Omental fat pad (tissue), 4 donors: ENCODE data around the gene NELL1. TPM values are rescaled to one million over a fixed set of nuclear protein-coding genes. Genes with fewer than 3 reads are reported as not detected.

Experiments
- ATAC-seq: fragments of 150-250 bp; one replicate; pipeline ENCODE4 v1.9.1; 2016; ENCODE audit warnings: mild to moderate bottlenecking, moderate library complexity; ENCODE audit not compliant: low FRiP score
- DNase-seq: peaks from one replicate; pipeline ENCODE4 v3.0.0-alpha.2; 2019; ENCODE audit warnings: low spot score
- total RNA-seq, 4 donors: library from RNA; depleted of rRNA; stranded (reverse); fragments of >200 nt; gene quantifications; one replicate each; pipeline ENCODE4 v1.1.0, GENCODE V29; 2016
- TF ChIP-seq, protein P1 (sequence below), 3 donors: fragments of 450-650 bp; IDR thresholded peaks; one replicate each; pipeline ENCODE4 v1.5.1; 2016 to 2017; ENCODE audit warnings: antibody characterized with exemption in 3 of 3, mild to moderate bottlenecking in 3 of 3, moderate library complexity in 2 of 3

The NELL1 gene
- total RNA-seq, 4 donors from 2014 or later = 0.48 to 1.3 TPM; not detected in 2

DNA sequence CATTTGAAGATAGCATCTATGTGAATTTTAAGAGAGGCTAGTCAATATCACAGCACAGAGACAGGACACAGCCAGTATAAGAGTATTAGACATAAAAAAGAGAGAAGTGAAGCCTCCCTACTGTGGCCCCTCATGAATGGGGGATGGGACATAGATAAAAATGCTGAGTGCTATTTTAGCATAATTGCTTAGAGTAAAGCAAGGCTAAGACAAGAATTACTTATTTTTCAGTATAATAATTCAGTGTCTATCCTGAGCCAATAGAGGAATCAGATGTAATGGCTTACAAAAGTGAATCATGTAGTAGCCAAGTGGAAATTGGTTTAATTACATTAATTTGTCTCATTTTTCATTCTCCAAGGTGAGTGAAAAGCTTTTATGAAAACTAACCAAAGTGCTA lies 419.5 kb downstream of the NELL1 start:
- ATAC-seq = no peak
- DNase-seq = no peak
- TF ChIP-seq, protein P1, sequence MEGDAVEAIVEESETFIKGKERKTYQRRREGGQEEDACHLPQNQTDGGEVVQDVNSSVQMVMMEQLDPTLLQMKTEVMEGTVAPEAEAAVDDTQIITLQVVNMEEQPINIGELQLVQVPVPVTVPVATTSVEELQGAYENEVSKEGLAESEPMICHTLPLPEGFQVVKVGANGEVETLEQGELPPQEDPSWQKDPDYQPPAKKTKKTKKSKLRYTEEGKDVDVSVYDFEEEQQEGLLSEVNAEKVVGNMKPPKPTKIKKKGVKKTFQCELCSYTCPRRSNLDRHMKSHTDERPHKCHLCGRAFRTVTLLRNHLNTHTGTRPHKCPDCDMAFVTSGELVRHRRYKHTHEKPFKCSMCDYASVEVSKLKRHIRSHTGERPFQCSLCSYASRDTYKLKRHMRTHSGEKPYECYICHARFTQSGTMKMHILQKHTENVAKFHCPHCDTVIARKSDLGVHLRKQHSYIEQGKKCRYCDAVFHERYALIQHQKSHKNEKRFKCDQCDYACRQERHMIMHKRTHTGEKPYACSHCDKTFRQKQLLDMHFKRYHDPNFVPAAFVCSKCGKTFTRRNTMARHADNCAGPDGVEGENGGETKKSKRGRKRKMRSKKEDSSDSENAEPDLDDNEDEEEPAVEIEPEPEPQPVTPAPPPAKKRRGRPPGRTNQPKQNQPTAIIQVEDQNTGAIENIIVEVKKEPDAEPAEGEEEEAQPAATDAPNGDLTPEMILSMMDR (IDR thresholded peaks at IDR 0.05) = no peak

DNA sequence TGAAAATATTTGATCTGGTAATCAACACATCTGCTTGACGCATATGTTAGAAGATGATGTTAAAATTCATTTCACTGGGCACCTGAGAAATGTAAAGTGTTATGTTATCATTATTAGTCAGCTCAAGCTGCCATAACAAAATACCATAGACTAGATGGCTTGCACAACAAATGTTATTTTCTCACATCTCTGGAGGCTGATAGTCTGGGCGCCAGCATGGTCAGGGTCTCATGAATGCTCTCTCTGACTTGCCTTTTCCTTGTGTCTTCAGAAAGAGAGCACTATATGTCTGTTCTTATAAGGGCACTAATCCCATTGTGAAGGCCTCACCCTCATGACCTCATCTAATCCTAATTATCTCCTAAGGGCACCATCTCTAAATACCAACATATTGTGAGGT lies 435.3 kb downstream of the NELL1 start:
- TF ChIP-seq, protein P1 (IDR thresholded peaks at IDR 0.05) = no peak
- ATAC-seq = no peak
- DNase-seq = no peak

DNA sequence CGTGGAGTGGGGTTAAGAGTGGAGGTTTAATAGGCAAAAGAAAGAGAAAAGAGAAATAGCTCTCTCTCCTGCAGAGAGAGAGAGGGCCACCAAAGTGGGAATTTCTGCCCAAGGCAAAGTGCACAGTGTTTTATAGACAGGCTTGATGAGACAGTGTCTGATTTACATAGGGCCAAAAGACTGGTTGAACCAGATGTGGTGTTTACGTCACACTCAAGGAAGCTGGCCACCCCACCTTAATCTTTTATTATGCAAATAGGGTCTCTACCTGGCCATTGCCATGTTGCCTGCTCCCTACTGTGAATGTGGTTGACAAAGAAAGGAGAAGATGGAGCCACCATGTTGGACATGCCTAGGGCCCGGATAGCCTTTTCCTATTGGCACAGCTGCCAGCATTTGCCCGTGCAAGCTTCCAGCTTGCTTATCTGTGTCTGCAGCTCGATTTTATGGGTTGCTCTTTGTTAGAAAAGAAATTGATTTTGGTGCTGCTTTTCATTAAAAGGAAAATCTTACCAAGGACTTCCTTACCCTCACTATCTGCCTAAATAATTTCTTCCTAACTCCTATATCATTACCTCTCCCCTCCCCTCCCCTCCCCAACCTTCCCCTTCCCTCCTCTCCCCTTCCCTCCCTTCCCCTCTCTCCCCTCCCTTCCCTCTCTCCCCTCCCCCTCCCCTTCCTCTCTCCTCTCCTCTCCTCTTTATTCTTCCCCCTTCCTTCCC lies 436.0 kb downstream of the NELL1 start:
- DNase-seq = no peak
- TF ChIP-seq, protein P1 (IDR thresholded peaks at IDR 0.05) = no peak
- ATAC-seq = no peak

DNA sequence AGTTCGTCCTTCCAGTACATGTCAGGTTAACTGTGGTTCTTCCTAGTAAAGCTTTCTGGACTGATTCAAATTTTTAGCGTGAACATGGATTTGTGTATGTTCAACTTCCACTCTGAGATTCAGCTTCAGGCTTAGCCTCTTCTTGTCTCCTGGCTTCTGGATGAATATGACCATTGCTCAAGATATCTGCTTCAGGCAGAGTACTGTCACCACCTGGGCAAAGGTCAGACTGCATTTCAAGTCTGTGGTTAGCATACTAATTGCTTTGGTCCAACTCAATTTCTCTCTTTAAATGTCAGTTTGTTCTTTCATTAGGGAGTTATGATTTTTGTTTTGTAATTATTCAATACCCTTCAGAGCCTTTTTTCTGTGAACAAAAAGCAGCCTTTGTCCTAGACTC lies 440.0 kb downstream of the NELL1 start:
- TF ChIP-seq, protein P1 (IDR thresholded peaks at IDR 0.05) = no peak
- no peak for ATAC-seq
- no peak for DNase-seq

DNA sequence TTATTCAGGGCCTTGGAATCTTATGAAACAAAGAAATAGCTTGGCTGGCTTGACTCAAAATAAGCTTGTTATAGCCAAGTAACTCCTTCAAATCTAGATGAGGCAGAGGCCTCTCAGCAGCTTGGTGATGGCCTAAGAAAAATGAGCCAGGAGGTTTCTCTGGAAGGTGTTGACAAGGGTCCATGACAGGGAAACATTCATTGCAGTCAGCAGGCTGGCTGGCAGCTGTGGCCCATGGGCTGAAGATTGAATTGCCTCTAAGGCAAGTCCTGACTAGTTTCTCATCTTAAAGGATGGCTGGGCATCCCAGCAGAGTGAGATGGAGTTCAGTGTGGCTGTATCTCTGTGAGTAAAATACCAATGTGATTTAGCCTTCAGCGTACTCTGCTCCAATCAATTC lies 441.0 kb downstream of the NELL1 start:
- ATAC-seq (no peak), DNase-seq (no peak)
- TF ChIP-seq, protein P1 (IDR thresholded peaks at IDR 0.05) = no peak

DNA sequence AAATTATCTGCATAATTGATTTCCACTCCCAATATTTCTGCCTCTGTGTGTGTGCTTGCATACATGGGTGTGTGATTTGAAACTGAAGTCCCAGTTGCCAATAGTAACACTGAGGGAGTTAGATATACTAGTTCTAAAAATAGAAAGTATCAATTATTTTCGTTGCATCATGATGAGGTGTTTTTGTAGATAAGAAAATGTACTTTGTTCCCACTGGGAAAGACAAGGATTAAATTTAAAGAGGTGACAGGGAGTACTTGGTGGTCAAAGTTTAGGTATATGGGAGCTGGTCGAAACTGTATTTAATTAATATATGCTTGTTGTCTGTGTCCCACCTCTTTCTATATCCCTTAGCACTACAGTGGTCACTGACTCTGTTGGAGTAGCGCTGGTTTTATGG lies 444.5 kb downstream of the NELL1 start:
- no peak for ATAC-seq
- TF ChIP-seq, protein P1 (IDR thresholded peaks at IDR 0.05) = no peak
- no peak for DNase-seq

DNA sequence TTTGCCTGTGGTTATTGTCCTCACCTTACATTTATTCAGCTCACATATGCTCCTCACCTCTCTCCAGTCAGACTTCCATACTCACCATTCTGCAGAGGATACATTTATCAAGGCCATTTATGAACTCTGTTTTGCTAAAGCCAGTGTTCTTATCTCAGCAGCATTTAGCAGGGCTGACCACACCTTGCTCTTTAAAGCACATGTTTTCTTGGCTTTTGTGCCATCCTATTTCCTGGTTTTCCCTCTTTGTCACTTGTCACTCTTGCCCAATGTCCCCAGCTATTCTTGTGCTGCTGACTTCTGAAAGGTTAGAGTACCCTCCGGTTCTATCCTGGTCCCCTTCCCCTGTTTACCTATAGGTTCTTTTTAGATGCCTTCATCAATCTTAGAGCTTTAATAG lies 446.6 kb downstream of the NELL1 start:
- DNase-seq (no peak), ATAC-seq (no peak)
- TF ChIP-seq, protein P1 (IDR thresholded peaks at IDR 0.05) = no peak
